GM19025 (cell line): Measurements from ENCODE around the gene ANKRD2.
"Not testable (repeated sequence)": the region's sequence is repeated elsewhere in the genome, so short reads cannot be mapped to it uniquely, and the experiment has no call there.

Source experiments
- ATAC-seq: cut with Tn5 transposase; IDR thresholded peaks from one replicate; pipeline ENCODE4 v1.9.1; 2021; ENCODE audit warnings: mild to moderate bottlenecking, low read depth, moderate library complexity; ENCODE audit not compliant: unreplicated experiment

The ANKRD2 gene

DNA sequence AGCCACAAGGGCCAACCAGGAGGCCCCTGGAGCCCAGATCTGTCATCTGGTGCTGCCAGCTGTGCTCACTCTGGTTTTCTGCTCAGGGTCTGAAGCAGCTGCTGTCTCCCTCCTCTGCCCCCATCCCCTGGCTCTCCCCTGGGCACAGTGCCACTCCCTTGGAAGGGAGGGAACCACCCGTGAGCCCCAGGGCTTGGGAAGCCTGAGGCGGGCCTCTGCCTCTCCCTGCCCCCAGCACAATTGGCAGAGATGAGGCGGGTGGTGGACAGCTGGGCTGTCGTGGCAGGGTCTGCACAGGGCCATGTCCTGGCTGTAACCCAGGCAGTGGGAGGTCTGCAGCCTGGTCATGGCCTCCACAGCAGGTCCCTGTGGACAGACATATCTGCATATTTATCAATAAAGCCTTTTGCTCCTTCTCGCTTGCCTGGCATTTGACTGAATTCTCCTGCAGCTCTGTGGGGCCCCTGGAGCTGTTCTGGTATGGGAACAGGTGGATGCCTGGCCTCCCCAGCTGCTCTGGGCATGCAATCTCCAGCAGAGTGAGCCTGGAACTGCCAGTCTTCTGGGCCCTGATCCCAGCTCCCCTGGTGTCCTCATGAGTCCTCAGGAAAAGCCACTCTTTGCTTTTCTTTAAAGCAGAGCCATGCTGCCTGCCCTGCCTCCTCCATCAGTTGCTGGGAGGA, 1.6 kb upstream of the ANKRD2 start:
- ATAC-seq: no peak

DNA sequence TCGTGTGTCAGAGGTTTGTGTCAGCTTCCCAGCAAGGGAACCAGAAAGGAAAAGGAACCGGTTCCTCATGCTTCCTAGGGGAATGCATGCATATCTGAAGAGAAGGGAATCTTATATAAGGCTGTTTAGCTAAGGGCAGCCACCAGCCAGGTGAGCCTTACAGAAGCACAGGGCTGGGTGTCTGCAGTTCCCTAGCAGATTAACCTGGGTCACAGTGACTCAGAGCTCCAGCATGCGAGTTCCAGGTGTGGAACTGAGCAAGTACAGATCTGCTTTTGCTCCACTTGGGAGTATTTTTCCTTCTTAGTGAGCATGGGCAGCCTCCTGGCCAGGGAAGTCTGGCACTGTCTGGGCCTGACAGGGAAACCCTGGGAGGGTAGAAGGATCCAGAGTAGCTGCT, 957 bp upstream of the ANKRD2 start:
- no peak for ATAC-seq

DNA sequence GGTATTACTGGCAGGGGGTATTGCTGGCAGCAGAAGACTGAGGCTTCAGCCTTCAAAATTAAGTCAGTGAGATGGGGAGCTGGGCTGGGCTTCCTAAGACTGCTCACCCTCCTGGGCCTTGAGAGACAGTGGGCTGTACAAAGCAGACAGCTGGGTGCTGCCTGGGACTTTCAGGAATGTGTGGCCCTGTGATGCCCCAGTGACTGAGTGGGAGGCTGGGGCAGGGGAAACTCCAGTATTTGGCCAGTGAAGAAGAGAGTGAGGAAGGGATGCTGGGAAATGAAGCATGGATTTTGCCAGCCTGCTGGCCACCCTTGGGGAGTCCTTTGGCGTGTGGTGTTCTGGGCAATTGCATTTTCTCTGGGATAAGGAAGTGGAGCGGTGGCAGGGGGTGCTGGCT, 442 bp downstream of the ANKRD2 start:
- ATAC-seq: no peak

DNA sequence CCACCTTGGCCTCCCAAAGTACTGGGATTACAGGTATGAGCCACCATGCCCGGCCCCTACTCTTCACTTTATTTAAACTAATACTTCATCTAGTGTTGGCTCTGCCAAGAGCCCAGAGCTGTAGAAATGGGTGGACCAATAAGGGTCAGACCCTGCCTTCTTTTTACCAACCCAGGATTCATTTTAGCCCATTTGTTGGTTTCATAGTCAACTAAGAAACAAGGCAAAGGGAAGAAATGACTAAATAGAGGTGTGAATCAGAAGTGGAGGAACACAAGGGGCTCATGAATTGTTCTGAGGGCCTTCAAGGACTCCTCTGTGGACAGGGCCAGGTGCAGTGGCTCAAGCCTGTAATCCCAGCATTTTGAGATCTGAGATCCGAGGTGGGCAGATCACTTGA, 1.1 kb downstream of the ANKRD2 start:
- ATAC-seq: no peak

DNA sequence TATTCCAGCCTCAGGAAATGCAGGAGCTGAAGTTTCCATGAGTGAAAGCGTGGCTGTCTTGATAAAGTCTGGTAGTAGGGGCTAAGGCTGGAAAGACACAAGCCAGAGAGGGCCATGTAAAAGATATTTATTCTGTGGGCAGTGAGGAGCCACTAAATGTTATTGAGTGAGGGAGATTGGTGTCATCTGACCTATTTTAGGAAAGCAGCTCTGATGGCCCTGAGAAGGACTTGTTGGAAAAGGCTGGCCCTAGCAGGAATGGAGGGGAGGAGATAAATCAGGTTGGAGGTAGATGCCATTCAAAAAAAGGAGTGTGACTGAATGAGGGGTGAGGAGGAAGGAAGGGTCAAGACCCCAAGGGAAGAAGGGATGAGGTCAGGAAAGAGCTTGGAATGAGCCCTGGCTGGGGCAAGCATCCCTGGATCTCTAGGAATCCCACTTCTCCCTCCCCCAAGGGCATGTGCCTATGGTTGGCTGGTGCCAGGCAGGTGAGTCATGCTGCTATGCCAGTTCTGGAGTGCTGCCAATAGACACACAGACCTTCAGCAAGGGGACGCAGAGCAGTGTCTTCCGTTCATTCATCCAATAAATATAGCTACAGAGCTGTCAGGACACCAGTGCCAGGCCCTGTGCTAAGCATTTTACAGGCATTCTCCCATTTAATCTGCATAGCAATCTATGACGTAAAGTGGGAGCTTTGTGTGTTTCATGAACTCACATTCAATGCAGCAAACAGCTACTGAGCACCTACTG, 2.0 kb downstream of the ANKRD2 start:
- ATAC-seq: no peak

DNA sequence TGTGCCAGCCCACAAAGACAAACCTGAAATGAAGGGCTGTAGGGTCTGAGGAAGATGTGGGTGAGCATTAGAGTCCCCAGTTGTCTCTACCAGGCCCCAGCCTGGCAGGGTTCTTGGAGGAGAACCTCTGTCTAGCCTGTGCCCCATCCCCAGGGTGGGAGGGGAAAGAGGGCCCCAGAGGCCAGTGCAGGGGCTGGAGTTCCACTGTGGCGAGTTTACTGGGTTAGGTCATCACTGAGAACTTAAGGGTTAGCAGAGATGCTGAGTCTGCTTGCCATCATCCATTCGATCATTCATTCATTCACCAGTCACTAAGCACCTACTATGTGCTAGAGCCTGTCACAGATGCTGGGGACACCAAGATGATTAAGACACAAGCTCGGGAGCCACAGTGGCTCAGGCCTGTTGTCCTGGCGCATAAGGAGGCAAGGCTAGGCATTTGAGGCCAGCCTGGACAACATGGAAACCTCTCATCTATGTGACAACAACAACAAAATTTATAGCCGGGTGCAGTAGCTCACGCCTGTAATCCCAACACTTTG, 2.6 kb downstream of the ANKRD2 start:
- no peak for ATAC-seq

DNA sequence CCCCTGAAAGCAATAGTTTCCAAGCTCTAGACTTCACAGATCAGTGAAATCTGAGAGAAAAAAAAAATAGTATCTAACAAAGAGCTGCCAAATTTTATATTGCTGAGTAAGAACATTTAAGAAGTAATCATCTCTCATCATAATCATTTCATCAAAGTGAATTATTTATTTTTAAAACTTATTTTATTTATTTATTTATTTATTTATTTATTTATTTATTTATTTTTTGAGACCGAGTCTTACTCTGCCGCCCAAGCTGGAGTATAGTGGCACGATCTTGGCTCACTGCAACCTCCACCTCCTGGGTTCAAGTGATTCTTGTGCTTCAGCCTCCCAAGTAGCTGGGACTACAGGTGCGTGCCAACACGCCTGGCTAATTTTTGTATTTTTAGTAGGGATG, 3.9 kb downstream of the ANKRD2 start:
- not testable (repeated sequence) for ATAC-seq

DNA sequence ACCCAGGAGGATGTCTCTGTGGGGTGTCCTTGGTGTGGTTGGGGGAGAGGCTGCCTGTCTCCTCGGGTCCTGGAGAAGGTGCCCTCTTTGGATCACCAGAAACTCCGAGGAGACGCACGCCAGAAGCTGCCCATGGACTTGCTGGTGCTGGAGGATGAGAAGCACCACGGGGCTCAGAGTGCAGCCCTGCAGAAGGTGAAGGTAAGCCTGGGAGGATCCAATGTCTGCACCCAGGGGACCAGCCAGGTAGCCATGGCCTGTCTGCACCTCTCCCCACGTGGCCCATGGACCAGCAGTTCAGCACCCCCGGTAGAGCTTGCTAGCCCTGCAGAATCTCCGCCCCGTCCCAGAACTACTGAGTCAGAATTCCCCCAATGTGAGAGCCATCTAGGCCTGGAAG, 5.1 kb downstream of the ANKRD2 start:
- no peak for ATAC-seq

DNA sequence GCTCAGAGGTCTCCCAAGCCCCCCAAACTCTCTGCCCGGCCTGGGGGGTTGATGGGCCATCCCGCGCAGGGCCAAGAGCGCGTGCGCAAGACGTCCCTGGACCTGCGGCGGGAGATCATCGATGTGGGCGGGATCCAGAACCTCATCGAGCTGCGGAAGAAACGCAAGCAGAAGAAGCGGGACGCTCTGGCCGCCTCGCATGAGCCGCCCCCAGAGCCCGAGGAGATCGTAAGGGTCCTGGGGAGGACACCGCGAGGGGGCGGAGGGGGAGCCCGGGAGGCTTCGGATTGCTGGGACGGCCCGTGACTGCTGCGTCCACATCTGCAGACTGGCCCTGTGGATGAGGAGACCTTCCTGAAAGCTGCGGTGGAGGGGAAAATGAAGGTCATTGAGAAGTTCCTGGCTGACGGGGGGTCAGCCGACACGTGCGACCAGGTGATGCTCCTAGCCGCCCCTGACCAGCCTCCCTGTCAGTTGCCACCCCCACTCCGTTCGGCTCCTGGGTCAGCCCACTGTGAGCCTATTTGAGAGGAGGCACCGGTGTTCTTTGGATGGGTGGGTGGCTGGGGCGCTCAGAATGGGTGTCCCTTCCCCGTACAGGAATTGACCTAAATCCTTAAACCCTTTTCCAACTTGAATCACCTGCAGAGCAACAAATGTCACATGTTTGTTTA, 5.7 kb downstream of the ANKRD2 start:
- ATAC-seq: no peak

DNA sequence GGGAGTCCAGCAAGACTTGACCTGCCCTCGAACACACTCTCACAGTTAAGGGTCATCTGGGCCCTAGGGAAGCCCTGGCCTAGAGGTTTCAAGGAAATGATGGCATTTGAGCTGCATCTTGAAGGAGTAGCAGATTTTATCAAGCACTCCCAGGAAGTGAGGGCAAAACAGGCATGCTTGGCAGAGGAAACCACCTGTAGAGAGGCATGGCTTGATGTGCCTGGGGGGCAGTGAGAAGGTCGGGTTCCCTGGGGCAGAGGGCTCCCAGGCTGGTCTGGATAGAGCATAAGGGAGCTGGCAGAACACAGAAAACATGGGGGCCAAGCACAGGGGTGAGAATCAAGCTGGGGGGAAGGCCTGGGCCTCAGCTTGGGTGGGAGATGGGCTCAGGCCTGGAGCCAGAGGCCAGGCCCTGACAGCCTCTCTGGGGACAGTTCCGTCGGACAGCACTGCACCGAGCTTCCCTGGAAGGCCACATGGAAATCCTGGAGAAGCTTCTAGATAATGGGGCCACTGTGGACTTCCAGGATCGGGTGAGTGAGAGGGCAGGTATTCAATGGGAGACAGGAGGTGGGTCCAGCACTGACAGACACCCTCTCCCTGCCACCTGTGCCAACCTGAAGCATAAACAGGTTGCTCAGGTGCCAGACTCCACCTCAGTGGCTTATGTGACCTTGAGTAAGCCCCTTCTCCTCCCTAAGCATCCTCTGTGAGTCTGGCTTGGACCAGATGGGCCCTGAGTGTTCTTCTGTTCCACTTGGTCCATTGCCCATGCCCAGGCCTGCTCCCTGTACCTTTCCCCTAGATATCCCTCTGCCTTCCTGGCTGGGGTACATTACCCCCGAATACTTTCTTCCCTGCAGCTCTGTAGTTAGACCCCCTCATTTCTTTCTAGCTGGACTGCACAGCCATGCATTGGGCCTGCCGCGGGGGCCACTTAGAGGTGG, 8.1 kb downstream of the ANKRD2 start:
- ATAC-seq: no peak

DNA sequence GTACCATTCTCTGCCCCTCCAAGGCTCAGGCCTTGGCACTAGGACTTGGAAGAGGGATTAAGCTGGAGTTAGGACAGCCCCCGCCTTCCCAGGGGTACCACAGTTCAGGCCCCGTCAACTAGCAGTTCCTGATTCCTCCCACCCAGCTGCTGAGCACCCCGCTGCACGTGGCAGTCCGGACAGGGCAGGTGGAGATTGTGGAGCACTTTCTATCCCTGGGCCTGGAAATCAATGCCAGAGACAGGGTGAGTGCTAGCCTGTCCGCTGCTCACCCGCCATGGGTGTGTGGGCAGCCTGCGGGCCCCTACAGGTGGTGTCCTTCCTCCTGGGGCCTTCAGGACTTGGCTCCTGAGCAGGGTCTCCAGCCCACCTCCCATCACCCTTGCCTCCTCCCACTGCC, 9.6 kb downstream of the ANKRD2 start:
- ATAC-seq: no peak

DNA sequence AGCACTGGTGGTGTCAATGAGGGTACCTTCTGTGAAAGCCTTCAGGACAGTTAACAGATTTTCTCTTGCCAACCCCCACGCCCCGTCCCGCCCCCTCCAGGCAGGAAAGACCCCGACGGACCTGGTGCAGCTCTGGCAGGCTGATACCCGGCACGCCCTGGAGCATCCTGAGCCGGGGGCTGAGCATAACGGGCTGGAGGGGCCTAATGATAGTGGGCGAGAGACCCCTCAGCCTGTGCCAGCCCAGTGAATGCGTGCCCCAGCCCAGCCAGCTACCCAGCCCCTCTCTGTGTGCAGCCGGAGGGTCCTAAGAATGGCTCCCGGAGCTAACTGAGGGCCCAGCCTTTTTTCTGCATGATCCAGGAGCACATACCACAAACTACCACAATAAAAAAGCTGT, 10.9 kb downstream of the ANKRD2 start:
- no peak for ATAC-seq

DNA sequence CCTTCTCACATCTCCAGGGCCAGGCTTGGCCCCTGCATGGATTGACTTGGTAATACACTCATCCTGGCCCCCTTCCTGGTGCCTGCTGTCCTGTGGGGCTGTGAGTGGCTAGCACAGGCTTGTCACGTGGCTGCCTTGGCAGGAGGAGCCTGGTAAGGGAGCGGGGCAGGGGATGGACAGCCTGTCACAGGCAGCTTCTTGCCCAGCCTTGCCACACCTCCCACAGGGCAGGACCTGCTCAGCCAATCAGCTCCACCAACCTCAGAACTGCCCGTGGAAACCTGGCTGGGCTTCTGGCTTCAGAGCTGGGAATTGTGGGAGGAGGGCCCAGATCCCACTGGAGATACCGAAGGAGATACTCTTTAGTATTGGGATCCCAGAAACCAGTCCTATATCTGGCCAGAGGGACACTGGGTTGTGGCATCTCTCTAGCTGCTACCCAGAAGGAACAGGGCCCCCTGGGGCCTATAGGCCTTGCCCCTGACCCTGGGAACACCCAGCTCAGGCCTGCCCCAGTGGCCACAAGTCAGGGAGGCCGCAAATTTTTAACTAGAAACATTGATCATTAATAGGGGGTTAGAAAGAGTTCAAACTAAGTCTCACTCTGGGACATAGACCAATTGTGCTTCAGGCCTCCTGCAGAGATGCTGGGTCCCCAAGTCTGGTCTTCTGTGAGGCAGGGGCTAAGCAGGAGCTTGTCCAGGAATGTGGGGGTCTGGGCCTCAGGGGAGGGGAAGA, 11.7 kb downstream of the ANKRD2 start, which contains the start of gene HOGA1:
Gene HOGA1, plus strand, starts transcription at position 330 of the 738 bp plus-strand sequence. Its CDS starts 315 bp downstream, at position 645.
- ATAC-seq: peak; percentile 75

DNA sequence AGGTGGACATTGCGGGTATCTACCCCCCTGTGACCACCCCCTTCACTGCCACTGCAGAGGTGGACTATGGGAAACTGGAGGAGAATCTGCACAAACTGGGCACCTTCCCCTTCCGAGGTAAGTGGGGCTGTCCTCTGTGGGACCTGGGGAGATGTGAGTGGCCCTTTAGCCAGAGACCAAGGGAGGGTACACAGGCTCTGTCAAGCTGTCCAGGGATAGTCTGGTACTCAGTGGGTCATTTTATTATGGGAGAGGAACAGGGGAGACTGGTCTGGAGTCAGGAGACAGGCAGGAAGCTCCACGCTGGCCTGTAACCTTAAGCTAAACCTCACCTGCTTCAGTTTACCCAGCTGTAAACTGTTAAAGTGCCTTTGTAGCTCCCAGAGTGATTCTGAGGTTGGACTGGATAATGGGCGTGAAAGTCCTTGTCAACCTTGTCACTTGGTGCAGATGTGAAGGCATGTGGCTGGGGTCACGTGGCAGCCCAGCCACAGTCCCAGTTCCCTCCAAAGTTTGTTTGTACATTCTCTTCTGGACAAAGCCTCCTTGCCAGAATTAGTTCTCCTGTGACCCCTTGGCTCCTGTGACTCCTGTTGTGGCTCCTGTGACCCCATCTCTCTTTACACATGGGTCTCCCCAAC, 12.3 kb downstream of the ANKRD2 start:
- ATAC-seq: no peak

DNA sequence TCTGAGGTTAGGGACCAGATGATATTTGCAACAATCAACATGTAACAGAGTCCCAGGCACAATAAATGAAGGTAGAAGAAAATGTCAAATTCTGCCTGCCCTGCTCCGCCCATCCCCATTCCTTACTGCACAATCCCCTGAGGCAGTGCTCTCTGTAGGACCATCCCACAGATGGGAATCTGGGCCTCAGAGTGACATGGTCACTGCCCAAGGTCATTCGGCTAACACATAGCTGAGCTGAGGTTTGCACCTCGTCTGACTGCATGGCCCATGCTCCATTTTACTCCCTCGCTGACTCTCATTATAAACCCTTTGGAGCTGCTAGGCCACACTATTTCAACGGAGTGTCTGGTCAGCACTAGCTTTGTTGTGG, 12.8 kb downstream of the ANKRD2 start:
- no peak for ATAC-seq

DNA sequence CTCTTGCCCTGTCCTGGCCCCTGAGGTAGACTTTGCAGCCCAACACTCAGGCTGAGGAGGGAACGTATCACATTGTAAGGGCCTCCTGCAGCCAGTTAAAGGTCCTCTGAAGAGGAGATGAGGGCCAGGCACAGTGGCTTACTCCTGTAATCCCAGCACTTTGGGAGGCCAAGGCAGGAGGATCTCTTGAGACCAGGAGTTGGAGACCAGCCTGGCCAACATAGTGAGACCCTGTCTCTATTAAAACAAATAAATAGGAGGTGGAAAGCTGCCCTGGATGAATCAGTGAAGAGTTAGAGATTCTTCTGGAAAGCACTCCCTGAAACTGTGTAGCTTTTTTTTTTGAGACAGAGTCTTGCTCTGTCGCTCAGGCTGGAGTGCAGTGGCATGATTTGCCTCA, 14.6 kb downstream of the ANKRD2 start:
- ATAC-seq: no peak

DNA sequence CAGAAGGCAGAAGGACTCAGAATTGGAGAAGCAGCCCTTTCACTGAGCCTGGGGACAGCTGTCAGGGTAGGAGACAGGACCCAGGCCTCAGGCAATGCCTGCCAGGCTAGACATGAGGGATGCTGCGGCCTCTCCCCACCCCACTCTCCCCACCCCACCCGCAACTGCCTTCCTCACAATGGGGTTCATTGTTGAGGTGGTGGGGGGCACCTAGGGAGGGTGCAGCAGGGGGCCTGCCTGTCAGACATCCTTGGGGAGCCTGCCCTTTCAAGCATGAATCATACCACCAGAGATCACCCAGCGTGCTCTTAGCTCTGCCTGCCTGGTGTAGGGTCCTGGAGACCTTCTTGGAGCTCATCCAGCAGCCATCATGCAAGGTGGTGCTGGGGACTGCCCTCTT, 16.9 kb downstream of the ANKRD2 start, which contains the start of gene C10orf62:
Gene C10orf62, plus strand, starts transcription at position 243 of the 400 bp plus-strand sequence. CDS start 177 bp downstream, outside the sequence.
- no peak for ATAC-seq

DNA sequence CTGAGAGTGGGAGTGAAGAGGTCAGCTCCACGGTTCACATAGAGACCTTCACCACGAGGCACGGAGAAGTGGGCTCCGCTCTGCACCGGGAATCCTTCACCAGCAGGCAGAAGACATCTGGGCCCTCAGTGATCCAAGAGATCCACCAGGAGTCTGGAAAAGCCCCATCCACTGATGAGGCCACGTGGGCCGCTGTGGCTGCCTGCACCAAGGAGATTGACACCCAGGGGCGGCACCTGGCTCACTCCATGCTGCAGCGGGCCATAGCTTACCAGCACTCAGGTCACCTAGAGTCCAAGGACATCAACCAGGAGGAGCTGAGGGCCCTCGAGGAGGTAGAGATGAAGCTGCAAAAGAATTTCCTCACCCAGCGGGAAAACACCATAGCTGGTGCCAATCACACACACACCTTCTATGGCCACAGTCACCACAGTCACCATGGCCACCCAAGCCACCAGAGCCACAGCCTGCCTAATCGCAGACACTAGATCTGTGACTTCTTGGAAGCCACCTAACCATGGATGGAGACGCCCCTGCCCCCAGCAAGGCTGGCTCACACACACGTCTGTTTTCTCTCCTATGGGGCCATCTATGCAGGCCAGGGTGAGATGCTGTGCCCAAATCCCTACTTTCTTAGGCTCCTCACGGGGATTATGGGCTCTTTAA, 17.6 kb downstream of the ANKRD2 start:
- ATAC-seq: no peak
